Sigmoid colon (tissue), 4 donors: ENCODE results near the gene CALHM2.

Source experiments
- EP300 ChIP-seq, 4 donors: sonication (generic); formaldehyde crosslinking; IDR thresholded peaks; one replicate each; pipeline ENCODE4 v1.6.1; 2017; ENCODE audit warnings: antibody characterized with exemption in 4 of 4
- POLR2A ChIP-seq, 2 donors: fragments of 450-650 bp; IDR thresholded peaks; one replicate each; pipeline ENCODE4 v1.6.1; 2016; ENCODE audit warnings: antibody characterized with exemption in 2 of 2, mild to moderate bottlenecking in 2 of 2, moderate library complexity in 2 of 2

DNA sequence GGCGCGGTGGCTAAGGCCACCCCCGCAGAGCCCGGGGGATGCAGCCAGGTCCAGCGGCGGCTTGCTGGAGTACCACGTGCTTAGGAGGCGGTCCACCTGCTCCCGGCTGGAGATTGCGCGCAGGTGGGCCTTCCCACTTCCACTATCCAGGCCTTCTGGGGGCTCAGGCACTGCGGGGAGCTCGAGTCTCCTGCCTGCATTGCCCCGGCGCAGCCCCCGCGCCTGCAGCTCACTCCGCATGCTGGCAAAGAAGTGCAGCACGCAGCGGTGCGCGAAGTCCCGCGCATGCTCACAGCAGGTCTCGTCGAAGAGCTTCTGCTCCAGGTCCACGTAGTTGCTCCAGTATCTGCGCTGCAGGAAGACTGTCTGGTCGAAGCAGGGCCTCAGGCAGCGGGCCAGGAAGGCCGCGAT, 21.1 kb upstream of the CALHM2 start:
- TF ChIP-seq POLR2A (IDR thresholded peaks at IDR 0.05) (no peak), EP300 (IDR thresholded peaks at IDR 0.05) (no peak)
